GM12878 (cell line): ENCODE data around the gene CADPS.

ENCODE experiments used
- CTCF ChIP-seq, 3 experiments: IDR thresholded peaks in 2 of 3; conservative IDR thresholded peaks in 1 of 3; 2 replicates each; pipeline ENCODE4 v1.5.1; 2011; ENCODE audit warnings: low read depth in 3 of 3, low read length in 3 of 3, mild to moderate bottlenecking in 3 of 3, control low read depth in 2 of 3, moderate library complexity in 2 of 3, inconsistent platforms in 1 of 3, mixed read lengths in 1 of 3; ENCODE audit not compliant: control insufficient read depth in 2 of 3, insufficient read depth in 1 of 3; ENCODE audit errors: extremely low read depth in 1 of 3
- EP300 ChIP-seq, 2 experiments: fragments of 150-350 bp in 1 of 2; IDR thresholded peaks; 2 replicates each; pipeline ENCODE4 v1.6.1; 2011 to 2012; ENCODE audit warnings: low read depth in 2 of 2, low read length in 2 of 2, borderline replicate concordance in 1 of 2, improper control_type of control experiment in 1 of 2, inconsistent platforms in 1 of 2; ENCODE audit not compliant: control insufficient read depth in 1 of 2
- NR2C2 ChIP-seq: IDR thresholded peaks from 2 replicates; pipeline ENCODE4 v1.6.1; 2011; ENCODE audit warnings: borderline replicate concordance, low read depth; ENCODE audit not compliant: control insufficient read depth, insufficient read length
- NR2F1 ChIP-seq: fragments of 450-650 bp; conservative IDR thresholded peaks from 2 replicates; pipeline ENCODE4 v1.6.1; 2017; ENCODE audit warnings: mild to moderate bottlenecking
- POLR2AphosphoS5 ChIP-seq: IDR thresholded peaks from 2 replicates; pipeline ENCODE4 v1.6.1; 2011; ENCODE audit warnings: mild to moderate bottlenecking, low read length, inconsistent platforms

- no peak for TF ChIP-seq NR2F1
- TF ChIP-seq EP300 (IDR thresholded peaks at IDR 0.05; ENCODE audit: borderline replicate concordance in 1 of 2, control insufficient read depth in 1 of 2, low read depth in 2 of 2, low read length in 2 of 2): no peak
- no peak for TF ChIP-seq NR2C2
- TF ChIP-seq CTCF (IDR thresholded peaks at IDR 0.05 in 2 of 3, conservative IDR thresholded peaks at IDR 0.05 in 1 of 3; ENCODE audit: control insufficient read depth in 2 of 3, extremely low read depth in 1 of 3, insufficient read depth in 1 of 3, low read depth in 3 of 3, low read length in 3 of 3): no peak
- TF ChIP-seq POLR2AphosphoS5: no peak
These were observed 119.9 kb downstream of the CADPS start for GRCh38 chr3:62755285-62755684.
